Measurements from ENCODE around the gene KLRD1. TPM values are rescaled to one million over a fixed set of nuclear protein-coding genes. Genes with fewer than 3 reads are reported as not detected.

The KLRD1 gene
- polyA plus RNA-seq, 1 of the 3 experiments (the other 2 are of a cell fraction), result not detected

Other genes with a start within 250 kb of the KLRD1 start
- not detected in 2 replicates for gene CLEC1A, start 208.9 kb upstream of the KLRD1 start, polyA plus RNA-seq (2012; rRNA removed)
- not detected in 2 replicates for gene CLEC7A, start 177.7 kb upstream of the KLRD1 start, polyA plus RNA-seq (2012; rRNA removed)
- gene OLR1, start 135.7 kb upstream of the KLRD1 start, polyA plus RNA-seq (2012; rRNA removed), result not detected in 2 replicates
- gene TMEM52B, start 128.8 kb upstream of the KLRD1 start, polyA plus RNA-seq (2012; rRNA removed), result not detected in 2 replicates
- 9.2 and 14.3 TPM in 2 replicates for gene GABARAPL1, start 95.0 kb upstream of the KLRD1 start, polyA plus RNA-seq (2012; rRNA removed)
- not detected in 2 replicates for gene KLRK1, start 82.2 kb downstream of the KLRD1 start, polyA plus RNA-seq (2012; rRNA removed)
- not detected in 2 replicates for gene KLRC4, start 101.9 kb downstream of the KLRD1 start, polyA plus RNA-seq (2012; rRNA removed)
- gene KLRC3, start 112.7 kb downstream of the KLRD1 start, polyA plus RNA-seq (2012; rRNA removed), result not detected in 2 replicates
- not detected in 2 replicates for gene KLRC2, start 128.1 kb downstream of the KLRD1 start, polyA plus RNA-seq (2012; rRNA removed)
- not detected in 2 replicates for gene KLRC1, start 145.5 kb downstream of the KLRD1 start, polyA plus RNA-seq (2012; rRNA removed)
- 0.07 and 0.16 TPM in 2 replicates for gene EIF2S3B, start 198.0 kb downstream of the KLRD1 start, polyA plus RNA-seq (2012; rRNA removed)